Left ventricle myocardium inferior (tissue), 1 donor: Measurements from ENCODE around the gene AANAT. TPM values are rescaled to one million over a fixed set of nuclear protein-coding genes. Genes with fewer than 3 reads are reported as not detected.

Experiments
- DNase-seq: peaks from one replicate; pipeline ENCODE4 v3.0.0-alpha.2; 2020
- H3K27ac ChIP-seq: fragments of 200-600 bp; replicated peaks from 2 replicates; pipeline ENCODE4 v1.8.0; 2021
- H3K27me3 ChIP-seq: fragments of 200-600 bp; 2 replicates; pipeline ENCODE4 v1.8.0; 2021; ENCODE audit warnings: low read depth
- H3K36me3 ChIP-seq: fragments of 200-600 bp; 2 replicates; pipeline ENCODE4 v1.8.0; 2021
- H3K4me1 ChIP-seq: fragments of 200-600 bp; 2 replicates; pipeline ENCODE4 v1.8.0; 2021
- H3K4me3 ChIP-seq: fragments of 200-600 bp; 2 replicates; pipeline ENCODE4 v1.8.0; 2021; ENCODE audit warnings: mild to moderate bottlenecking, moderate library complexity
- H3K9me3 ChIP-seq: fragments of 200-600 bp; replicated peaks from 2 replicates; pipeline ENCODE4 v1.8.0; 2021
- intact Hi-C: fragments of 100-400 bp; cut with micrococcal nuclease; formaldehyde crosslinking; loops from one replicate; pipeline ENCODE4 v1.11.0; 2022
- total RNA-seq: library from RNA; stranded (reverse); fragmentation: NEBNext Ultra II Directional; extraction: Animal tissue kit (Norgen Biotek cat#: 25700); gene quantifications from one replicate; pipeline ENCODE4 v1.2.1, GENCODE V29; 2021
- TF ChIP-seq, protein P1 (sequence below): fragments of 200-600 bp; IDR thresholded peaks from 2 replicates; pipeline ENCODE4 v1.8.0; 2021; ENCODE audit warnings: antibody characterized with exemption, mild to moderate bottlenecking, borderline replicate concordance
- donor health status: DM: no; HTN: yes; CAD: no; lungs with severe emphysema.

AANAT gene
- total RNA-seq, 1 donor from 2014 or later, result not detected

DNA sequence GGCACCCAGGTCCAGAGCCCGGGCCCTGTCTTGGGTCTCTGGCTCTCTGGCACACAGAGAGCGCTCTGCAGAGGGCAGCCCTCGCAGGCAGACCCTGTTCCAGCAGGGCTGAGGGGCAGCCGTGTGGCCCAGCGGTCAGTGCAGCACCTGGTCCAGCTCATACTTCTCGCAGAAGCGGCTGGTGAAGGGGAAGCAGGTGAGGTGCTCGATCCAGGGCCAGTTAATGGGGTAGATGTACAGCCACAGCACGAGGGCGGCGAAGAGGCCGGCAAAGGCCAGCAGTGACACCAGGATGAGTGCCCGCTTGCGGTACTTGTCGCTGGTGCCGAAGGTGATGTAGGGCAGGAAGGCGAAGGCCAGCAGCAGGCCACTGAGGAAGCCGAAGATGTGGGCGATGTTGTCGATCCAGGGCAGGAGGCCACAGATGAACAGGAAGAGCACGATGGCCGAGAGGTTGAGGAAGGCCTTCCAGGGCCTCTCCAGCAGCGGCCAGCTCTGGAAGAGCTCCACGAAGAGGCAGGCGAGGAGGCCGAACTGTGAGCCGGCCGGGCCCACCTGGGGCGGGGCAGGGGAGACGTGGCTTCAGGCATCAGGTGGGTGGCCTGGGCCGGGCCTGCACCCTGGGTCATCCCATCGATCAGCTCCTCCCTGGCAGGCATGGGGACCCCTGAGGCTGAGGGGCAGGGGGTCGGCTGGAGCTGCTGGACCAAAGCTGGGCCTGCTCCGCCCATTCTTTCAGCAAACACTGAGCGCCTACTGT lies 4.3 kb downstream of the AANAT start:
- Histone ChIP-seq H3K36me3 (peaks cover 39% of the 10 kb centered on the region), H3K27me3 (no peaks in the 10 kb centered on the region), H3K4me1 (peaks cover 11% of the 10 kb centered on the region), H3K9me3 (no peaks in the 10 kb centered on the region), H3K4me3 (no peak overlapping the region), H3K27ac (no peak overlapping the region)
- TF ChIP-seq, protein P1, sequence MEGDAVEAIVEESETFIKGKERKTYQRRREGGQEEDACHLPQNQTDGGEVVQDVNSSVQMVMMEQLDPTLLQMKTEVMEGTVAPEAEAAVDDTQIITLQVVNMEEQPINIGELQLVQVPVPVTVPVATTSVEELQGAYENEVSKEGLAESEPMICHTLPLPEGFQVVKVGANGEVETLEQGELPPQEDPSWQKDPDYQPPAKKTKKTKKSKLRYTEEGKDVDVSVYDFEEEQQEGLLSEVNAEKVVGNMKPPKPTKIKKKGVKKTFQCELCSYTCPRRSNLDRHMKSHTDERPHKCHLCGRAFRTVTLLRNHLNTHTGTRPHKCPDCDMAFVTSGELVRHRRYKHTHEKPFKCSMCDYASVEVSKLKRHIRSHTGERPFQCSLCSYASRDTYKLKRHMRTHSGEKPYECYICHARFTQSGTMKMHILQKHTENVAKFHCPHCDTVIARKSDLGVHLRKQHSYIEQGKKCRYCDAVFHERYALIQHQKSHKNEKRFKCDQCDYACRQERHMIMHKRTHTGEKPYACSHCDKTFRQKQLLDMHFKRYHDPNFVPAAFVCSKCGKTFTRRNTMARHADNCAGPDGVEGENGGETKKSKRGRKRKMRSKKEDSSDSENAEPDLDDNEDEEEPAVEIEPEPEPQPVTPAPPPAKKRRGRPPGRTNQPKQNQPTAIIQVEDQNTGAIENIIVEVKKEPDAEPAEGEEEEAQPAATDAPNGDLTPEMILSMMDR, result no peak
- DNase-seq, result no peak
- intact Hi-C loops, result no loop called here

DNA sequence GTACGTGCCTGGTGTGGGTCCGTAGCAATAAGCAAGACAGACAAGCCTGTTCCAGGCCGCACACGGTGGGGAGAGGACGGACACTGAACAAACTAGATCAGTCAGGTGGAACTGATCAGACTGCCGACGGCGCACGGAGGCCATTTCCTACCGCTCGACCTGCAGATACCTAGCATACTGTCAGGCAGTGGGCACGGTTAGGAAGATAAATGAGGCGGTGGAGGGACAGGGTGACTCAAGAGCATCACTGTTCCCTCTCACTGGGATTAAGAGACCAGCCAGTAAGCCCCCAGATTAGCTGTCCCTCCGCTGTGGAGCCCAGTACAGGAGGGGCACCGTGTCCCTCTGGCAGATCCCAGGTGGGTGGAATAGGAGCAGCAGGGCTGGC lies 4.8 kb downstream of the AANAT start:
- intact Hi-C loops, result no loop called here

DNA sequence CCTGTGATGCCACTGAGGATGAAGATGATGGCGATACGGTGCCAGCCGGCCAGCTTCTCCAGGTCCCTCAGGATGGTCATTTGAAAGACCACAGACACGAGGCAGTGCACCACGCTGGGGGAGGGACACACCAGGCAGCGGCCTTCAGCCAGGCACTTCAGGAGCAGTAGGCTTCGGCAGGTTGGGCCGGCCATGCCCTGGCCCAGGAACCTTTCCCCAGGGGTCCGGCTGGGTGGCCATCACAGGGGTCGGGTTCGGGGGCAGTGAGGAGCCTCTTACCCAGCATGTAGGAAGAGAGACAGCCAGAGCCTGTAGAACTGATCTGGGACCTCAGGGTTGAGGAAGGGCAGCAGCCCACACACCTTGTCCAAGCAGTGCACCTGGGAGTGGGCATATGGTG lies 5.3 kb downstream of the AANAT start:
- peaks cover 39% of the 10 kb centered on the region for H3K36me3 ChIP-seq
- DNase-seq, result no peak

More for the DNA sequence above, 4.8 kb downstream of the AANAT start:
- Histone ChIP-seq H3K4me3 (no peak overlapping the region), H3K36me3 (peaks cover 39% of the 10 kb centered on the region), H3K27ac (no peak overlapping the region), H3K9me3 (no peaks in the 10 kb centered on the region), H3K27me3 (no peaks in the 10 kb centered on the region), H3K4me1 (peaks cover 11% of the 10 kb centered on the region)
- TF ChIP-seq, protein P1, result no peak
- no peak for DNase-seq

DNA sequence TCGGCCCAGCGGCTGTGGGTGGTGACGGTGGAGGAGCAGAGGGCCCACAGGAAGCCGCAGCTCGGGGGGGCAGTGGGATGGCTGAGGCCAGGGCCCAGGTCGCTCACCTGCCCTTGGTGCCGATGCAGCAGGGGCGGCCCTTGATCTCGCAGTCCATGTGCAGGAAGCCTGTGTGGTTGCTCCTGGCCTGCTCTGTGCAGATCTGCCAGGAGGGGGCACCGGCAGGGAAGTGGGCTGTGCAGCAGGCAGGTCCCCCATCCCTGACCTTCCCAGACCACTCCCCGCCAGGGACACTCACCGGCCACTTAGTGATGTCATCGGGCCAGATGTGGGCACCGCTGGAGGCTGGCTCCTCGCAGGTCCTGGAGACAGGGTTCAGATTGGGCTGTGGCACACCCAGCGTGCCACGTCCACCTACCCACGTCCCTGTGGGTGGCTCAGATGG lies 6.2 kb downstream of the AANAT start:
- H3K36me3 ChIP-seq, result peaks cover 44% of the 10 kb centered on the region
- DNase-seq, result no peak
- H3K9me3 ChIP-seq, result no peaks in the 10 kb centered on the region
- H3K27me3 ChIP-seq, result no peaks in the 10 kb centered on the region
- no peak overlapping the region for H3K4me3 ChIP-seq
- intact Hi-C loops, result no loop called here
- H3K4me1 ChIP-seq, result peaks cover 11% of the 10 kb centered on the region
- no peak overlapping the region for H3K27ac ChIP-seq
- TF ChIP-seq, protein P1, result peak; percentile 22

More for the DNA sequence above, 5.3 kb downstream of the AANAT start:
- no peaks in the 10 kb centered on the region for H3K27me3 ChIP-seq
- TF ChIP-seq, protein P1, result no peak
- H3K4me3 ChIP-seq, result no peak overlapping the region
- no peaks in the 10 kb centered on the region for H3K9me3 ChIP-seq
- no peak overlapping the region for H3K27ac ChIP-seq
- intact Hi-C loops, result no loop called here
- peaks cover 11% of the 10 kb centered on the region for H3K4me1 ChIP-seq

DNA sequence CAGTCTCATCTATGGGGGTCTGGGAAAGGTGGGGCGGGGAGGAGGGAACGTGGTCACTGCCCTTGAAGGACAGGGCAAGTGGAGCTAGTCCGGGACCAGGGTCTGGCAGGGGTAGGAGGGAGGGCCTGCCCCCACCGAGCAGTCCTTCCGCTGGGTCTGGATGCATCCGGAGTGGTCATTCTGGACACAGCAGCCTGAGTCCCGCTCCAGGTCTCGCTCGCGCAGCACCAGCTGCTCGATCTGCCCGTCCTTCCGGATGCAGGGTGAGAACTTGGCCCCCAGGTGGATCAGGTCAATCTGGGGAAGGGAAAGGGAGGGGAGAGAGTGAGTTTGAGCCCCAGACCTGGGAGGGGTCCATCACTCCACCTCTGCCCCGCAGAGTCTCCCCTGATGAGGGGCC lies 6.8 kb downstream of the AANAT start:
- intact Hi-C loops, result no loop called here
- Histone ChIP-seq H3K4me1 (peaks cover 11% of the 10 kb centered on the region), H3K4me3 (no peak overlapping the region), H3K27ac (no peak overlapping the region), H3K27me3 (no peaks in the 10 kb centered on the region), H3K9me3 (no peaks in the 10 kb centered on the region), H3K36me3 (peaks cover 51% of the 10 kb centered on the region)
- no peak for DNase-seq
- TF ChIP-seq, protein P1, result no peak
